SK-N-SH (cell line): Measurements from ENCODE around the gene SPDYC. TPM values are rescaled to one million over a fixed set of nuclear protein-coding genes. Genes with fewer than 3 reads are reported as not detected.

Experiments used
- CTCF ChIA-PET: fragments of 300-600, 350-600 bp; formaldehyde crosslinking; extraction: SDS; loops from one replicate; lab custom pipeline; 2021; lab: Yijun Ruan, JAX
- POLR2A ChIA-PET: fragments of 350-600 bp; sonication (Branson Sonifier 250); formaldehyde crosslinking; extraction: SDS; loops from one replicate; lab custom pipeline; 2020; ENCODE audit warnings: antibody characterized with exemption, inconsistent platforms; lab: Yijun Ruan, JAX
- DNase-seq: peaks from one replicate; pipeline ENCODE4 v3.0.0; 2012
- H2AFZ ChIP-seq: fragments of 200-600 bp; sonication (generic); 2 replicates; pipeline ENCODE4 v1.8.1; 2016; ENCODE audit warnings: antibody characterized with exemption, mild to moderate bottlenecking, low read depth
- H3F3A ChIP-seq: fragments of 200-600 bp; sonication (generic); replicated peaks from 2 replicates; pipeline ENCODE3; 2016; ENCODE audit warnings: antibody characterized with exemption, mild to moderate bottlenecking; ENCODE audit not compliant: insufficient read depth
- H3K27ac ChIP-seq, 2 experiments: fragments of 200-500 bp in 1 of 2; fragments of 200-600 bp in 1 of 2; sonication (Bioruptor generic) in 1 of 2; sonication (generic), shearing (Covaris generic) in 1 of 2; 2 replicates each; pipeline versions ENCODE4 v1.5.1 to v1.6.1; 2014 to 2016; ENCODE audit warnings: low read depth in 2 of 2, inconsistent platforms in 1 of 2, low read length in 1 of 2, mild to moderate bottlenecking in 1 of 2, mixed read lengths in 1 of 2
- H3K27me3 ChIP-seq: fragments of 200-600 bp; sonication (generic), shearing (Covaris generic); 2 replicates; pipeline ENCODE4 v1.6.1; 2016; ENCODE audit warnings: mixed run types; ENCODE audit not compliant: insufficient read depth
- H3K36me3 ChIP-seq, 2 experiments: fragments of 200-500 bp in 1 of 2; fragments of 200-600 bp in 1 of 2; sonication (Bioruptor generic) in 1 of 2; sonication (generic) in 1 of 2; replicated peaks in 1 of 2; 2 replicates each; pipeline versions ENCODE3 to v1.5.1; 2014 to 2016; ENCODE audit warnings: low read length in 1 of 2, mild to moderate bottlenecking in 1 of 2; ENCODE audit not compliant: insufficient read depth in 2 of 2, control insufficient read depth in 1 of 2
- H3K4me1 ChIP-seq, 2 experiments: fragments of 200-500 bp in 1 of 2; fragments of 200-600 bp in 1 of 2; sonication (Bioruptor generic) in 1 of 2; sonication (generic), shearing (Covaris generic) in 1 of 2; 2 replicates each; pipeline versions ENCODE4 v1.5.1 to v1.6.1; 2014 to 2016; ENCODE audit warnings: low read depth in 1 of 2, low read length in 1 of 2, mixed run types in 1 of 2; ENCODE audit not compliant: insufficient read depth in 2 of 2, control insufficient read depth in 1 of 2
- H3K4me2 ChIP-seq: fragments of 200-600 bp; sonication (generic), shearing (Covaris generic); 2 replicates; pipeline ENCODE4 v1.6.1; 2017; ENCODE audit warnings: mixed run types
- H3K4me3 ChIP-seq, 2 experiments: fragments of 200-500 bp in 1 of 2; fragments of 200-600 bp in 1 of 2; sonication (Bioruptor generic) in 1 of 2; sonication (generic), shearing (Covaris generic) in 1 of 2; 2 replicates each; pipeline versions ENCODE4 v1.5.1 to v1.8.1; 2014 to 2016; ENCODE audit warnings: low read depth in 2 of 2, inconsistent platforms in 1 of 2, low read length in 1 of 2, mild to moderate bottlenecking in 1 of 2, mixed read lengths in 1 of 2, moderate library complexity in 1 of 2
- H3K79me2 ChIP-seq: fragments of 200-600 bp; sonication (generic); 2 replicates; pipeline ENCODE4 v1.8.1; 2017; ENCODE audit warnings: mild to moderate bottlenecking; ENCODE audit not compliant: insufficient read depth
- H3K9ac ChIP-seq: fragments of 200-600 bp; sonication (generic); 2 replicates; pipeline ENCODE4 v1.6.1; 2017; ENCODE audit warnings: mixed run types
- H3K9me2 ChIP-seq: fragments of 200-600 bp; sonication (generic); 2 replicates; pipeline ENCODE4 v1.6.1; 2017; ENCODE audit warnings: mixed run types
- H3K9me3 ChIP-seq: fragments of 200-600 bp; sonication (generic); 2 replicates; pipeline ENCODE4 v1.6.1; 2017; ENCODE audit warnings: mixed run types, mild to moderate bottlenecking, moderate library complexity
- H4K20me1 ChIP-seq: fragments of 200-600 bp; sonication (generic); 2 replicates; pipeline ENCODE4 v1.6.1; 2017; ENCODE audit warnings: mild to moderate bottlenecking, mixed run types; ENCODE audit not compliant: insufficient read depth
- EP300 ChIP-seq, 2 experiments: IDR thresholded peaks; 2 replicates each; pipeline versions ENCODE4 v1.4.0 to v1.6.1; 2012; ENCODE audit warnings: borderline replicate concordance in 1 of 2, low read depth in 1 of 2, low read length in 1 of 2
- PBX3 ChIP-seq: IDR thresholded peaks from 2 replicates; pipeline ENCODE4; 2012
- REST ChIP-seq: IDR thresholded peaks from 2 replicates; pipeline ENCODE4 v1.6.1; 2012; ENCODE audit warnings: mild to moderate bottlenecking, low read depth, low read length, moderate library complexity
- TAF1 ChIP-seq: IDR thresholded peaks from 2 replicates; pipeline ENCODE4 v1.6.1; 2012; ENCODE audit warnings: low read depth, mild to moderate bottlenecking, low read length, moderate library complexity, borderline replicate concordance
- TCF12 ChIP-seq: IDR thresholded peaks from 2 replicates; pipeline ENCODE4 v1.4.0; 2012
- ZBTB33 ChIP-seq: IDR thresholded peaks from 2 replicates; pipeline ENCODE4 v1.4.0; 2012; ENCODE audit warnings: low read depth, borderline replicate concordance
- WGBS: methylation state at CpG from one replicate; pipeline ENCODE4 v1.1.6; 2017; ENCODE audit warnings: low lambda C conversion rate; 5-methylcytosine and 5-hydroxymethylcytosine counted together
- polyA plus RNA-seq, 3 experiments: library from polyadenylated mRNA; depleted of rRNA; stranded (reverse); fragments of >200 nt; gene quantifications; 2 replicates each; pipeline ENCODE4 v1.2.3, GENCODE V29; 2012

Gene SPDYC
- polyA plus RNA-seq, 1 of the 3 experiments (the other 2 are of a cell fraction): not detected

- Histone ChIP-seq H3K9me2 (no peaks in the 10 kb centered on the region), H3K79me2 (no peaks in the 10 kb centered on the region), H3K4me2 (no peak overlapping the region), H3F3A (no peaks in the 10 kb centered on the region), H2AFZ (no peak overlapping the region), H3K27me3 (0 out of 2 replicates have a peak, but pooled peaks cover 6% of the 10 kb centered on the region), H3K36me3 (no peaks in the 10 kb centered on the region), H3K9ac (no peak overlapping the region), H3K27ac (no peak overlapping the region), H3K9me3 (no peaks in the 10 kb centered on the region), H3K4me1 (no peaks in the 10 kb centered on the region), H4K20me1 (no peaks in the 10 kb centered on the region), H3K4me3 (no peak overlapping the region)
- no peak for DNase-seq
- CTCF ChIA-PET: no interaction called here
- POLR2A ChIA-PET: no interaction called here
- 64% methylated on average over 7 of the region's 7 CpGs for WGBS
- TF ChIP-seq TAF1: no peak
- TF ChIP-seq PBX3: no peak
- no peak for TF ChIP-seq TCF12
- no peak for TF ChIP-seq EP300 (IDR thresholded peaks at IDR 0.05; ENCODE audit: borderline replicate concordance in 1 of 2, low read depth in 1 of 2, low read length in 1 of 2)
These were observed 28.0 kb upstream of the SPDYC start for GRCh38 chr11:65141896-65142494.

- no peaks in the 10 kb centered on the region for H3K9me3 ChIP-seq
- no peaks in the 10 kb centered on the region for H3K27me3 ChIP-seq
- H3K27ac ChIP-seq: no peak overlapping the region
- no peak for DNase-seq
- H3K79me2 ChIP-seq: no peaks in the 10 kb centered on the region
- H4K20me1 ChIP-seq: no peaks in the 10 kb centered on the region
- no peak overlapping the region for H3K9ac ChIP-seq
- no peaks in the 10 kb centered on the region for H3K9me2 ChIP-seq
- H3K4me1 ChIP-seq: peaks cover 11% of the 10 kb centered on the region in 2 experiments; a peak in 2 of 4 replicates
- CTCF ChIA-PET: interaction anchor here (0.9 to 3.8 kb wide), 5 partner anchors 9 to 168 kb away, joined by 3 to 13 read pairs (median 4); no protein-coding TSS in a partner anchor
- 20% methylated on average over 2 of the region's 2 CpGs for WGBS
- H2AFZ ChIP-seq: no peak overlapping the region
- no peak overlapping the region for H3K4me3 ChIP-seq
- POLR2A ChIA-PET: no interaction called here
- peaks cover 14% of the 10 kb centered on the region for H3F3A ChIP-seq
- no peak overlapping the region for H3K4me2 ChIP-seq
- TF ChIP-seq ZBTB33 (no peak), REST (no peak)
- no peaks in the 10 kb centered on the region for H3K36me3 ChIP-seq
These were observed 22.5 kb upstream of the SPDYC start for GRCh38 chr11:65147352-65148075.
